Heart right ventricle (tissue), 16 donors: ENCODE results near the gene OSBPL6. TPM values are rescaled to one million over a fixed set of nuclear protein-coding genes. Genes with fewer than 3 reads are reported as not detected.
A peak's percentile ranks its signal among the peaks of the same experiment; 100 is the strongest.

Experiments
- ATAC-seq, 8 donors: fragments of 200-7000 bp; cut with Tn5 transposase; one replicate each; pipeline ENCODE4 v1.9.1; 2020; ENCODE audit warnings: mild to moderate bottlenecking in 8 of 8, moderate library complexity in 8 of 8, moderate number of reproducible peaks in 1 of 8
- DNase-seq, 2 donors: peaks; one replicate each; pipeline ENCODE4 v3.0.0-alpha.2; 2020
- H3K27ac ChIP-seq, 10 donors: fragments of 200-600 bp; sonication (generic) in 2 of 10; one replicate each; pipeline versions ENCODE4 v1.5.0 to v1.8.0; 2020 to 2022; ENCODE audit warnings: mild to moderate bottlenecking in 3 of 10
- H3K27me3 ChIP-seq, 7 donors: fragments of 200-600 bp; one replicate each; pipeline ENCODE4 v1.8.0; 2021 to 2022; ENCODE audit warnings: mild to moderate bottlenecking in 2 of 7
- H3K36me3 ChIP-seq, 9 donors: fragments of 200-600 bp; sonication (generic) in 1 of 9; one replicate each; pipeline versions ENCODE4 v1.5.0 to v1.8.0; 2020 to 2022; ENCODE audit warnings: mild to moderate bottlenecking in 2 of 9
- H3K4me1 ChIP-seq, 9 donors: fragments of 200-600 bp; sonication (generic) in 1 of 9; one replicate each; pipeline versions ENCODE4 v1.5.0 to v1.8.0; 2020 to 2022; ENCODE audit warnings: mild to moderate bottlenecking in 4 of 9
- H3K4me3 ChIP-seq, 10 donors: fragments of 200-600 bp; sonication (generic) in 2 of 10; one replicate each; pipeline versions ENCODE4 v1.5.0 to v1.8.0; 2020 to 2022; ENCODE audit warnings: mild to moderate bottlenecking in 7 of 10, moderate library complexity in 2 of 10
- H3K9me3 ChIP-seq, 11 donors: fragments of 200-600 bp in 10 of 11; sonication (generic) in 2 of 11; one replicate each; pipeline versions ENCODE4 v1.5.0 to v1.8.0; 2013 to 2022; ENCODE audit warnings: mild to moderate bottlenecking in 2 of 11, control low read depth in 1 of 11, moderate library complexity in 1 of 11
- CTCF ChIP-seq, 9 donors: fragments of 200-600 bp; sonication (generic) in 2 of 9; IDR thresholded peaks; one replicate each; pipeline versions ENCODE4 v1.5.0 to v1.8.0; 2021 to 2022; ENCODE audit warnings: antibody characterized with exemption in 9 of 9, mild to moderate bottlenecking in 5 of 9, moderate library complexity in 1 of 9
- WGBS, 2 donors: extraction: QIAGEN DNeasy Blood & Tissue Kit; methylation state at CpG; one replicate each; pipeline ENCODE4 v1.1.7; 2013; ENCODE audit warnings: inconsistent platforms in 1 of 2; 5-methylcytosine and 5-hydroxymethylcytosine counted together
- intact Hi-C, 10 donors: fragments of 100-400 bp; cut with DNase I; formaldehyde crosslinking; loops; one replicate each; pipeline versions ENCODE4 v1.11.1 to v1.14.2; 2022
- polyA plus RNA-seq, 2 donors: library from polyadenylated mRNA; stranded (reverse); fragments of 200-250 nt; gene quantifications; one replicate each; pipeline ENCODE4 v1.2.3, GENCODE V29; 2013
- total RNA-seq, 10 donors: library from RNA; stranded (reverse); fragmentation: NEBNext Ultra II Directional in 3 of 10; extraction: Animal tissue kit (Norgen Biotek cat#: 25700) in 3 of 10; gene quantifications; one replicate each; pipeline versions ENCODE4 v1.2.1 to v1.2.4, GENCODE V29; 2021 to 2023
- donor health status: Arrhythmogenic right ventricular cardiomyopathy.
- donor health status: ischemic (EF 13 %, LVEDD 7.1; RV severe dilation, severe dysfunction).
- donor health status: healthy with polysubstance abuse.
- donor health status: DM: no; HTN: yes; CAD: no.
- donor health status: DM: no; HTN: no; CAD: no.
- donor health status: ischemic (EF 25% LVEDD 6.9; RV normal size, moderate dysfunction).
- donor health status: ischemic (EF 25% LVEDD 5.7; RV mildly dilated, moderate dysfunction).
- donor health status: healthy.
- donor health status: DM: yes; HTN: yes; CAD: no.
- donor health status: Ischemic cardiomyopathy.
- donor health status: ischemic (EF 35%, LVEDD 5.7; RV mildly dilated, moderate dysfunction).
- donor health status: nonischemic (EF 11% LVEDD 7.7; RV severe dilation, severe dysfunction).
- donor health status: DM: yes; HTN: yes; CAD: no.
- donor health status: PGD.
- donor health status: ischemic (EF 29% LVEDD 5.4; RV normal size, mild dysfunction).
- donor health status: nonischemic (EF 23%, LVEDD 6.1; RV moderate dilation, normal function).

OSBPL6 gene
- total and polyA plus RNA-seq, 12 donors: 1.1 to 8.0 (median 4.4) TPM

DNA sequence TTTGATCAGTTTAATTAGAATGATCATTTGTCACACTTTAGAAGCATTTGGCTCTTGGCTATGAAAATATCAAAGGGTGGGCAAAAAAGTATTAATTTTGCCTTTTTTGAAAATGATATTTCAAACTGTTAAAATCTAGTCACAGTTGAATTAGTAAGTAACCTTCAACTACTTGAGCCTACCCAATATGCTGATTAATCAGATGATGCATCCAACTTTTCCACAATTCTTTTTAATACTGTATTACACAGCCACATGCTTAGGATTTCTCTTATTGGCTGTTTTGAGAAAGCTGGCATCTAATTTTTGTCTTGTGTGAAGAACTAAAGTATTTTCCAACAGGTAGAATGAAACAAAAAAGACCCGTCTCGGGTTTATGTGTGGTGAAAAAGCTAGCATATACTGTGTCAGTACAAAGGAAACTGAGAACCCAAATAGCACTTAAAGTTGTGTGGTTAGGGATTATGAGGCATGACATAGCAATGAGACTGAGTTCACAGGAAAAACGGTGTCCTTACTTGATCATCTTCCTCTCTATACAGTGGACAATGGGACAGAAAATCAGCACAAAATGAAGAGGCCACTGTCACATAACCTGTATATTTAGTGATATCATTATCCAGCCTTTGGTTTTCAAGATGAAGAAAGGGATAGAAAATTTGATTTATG lies 11.7 kb downstream of the OSBPL6 start:
- Histone ChIP-seq H3K4me3 (no peak overlapping the region), H3K9me3 (no peaks in the 10 kb centered on the region), H3K36me3 (no peaks in the 10 kb centered on the region), H3K27ac (no peak overlapping the region), H3K27me3 (no peaks in the 10 kb centered on the region), H3K4me1 (peaks cover 0 to 5% (median 0%) of the 10 kb centered on the region in 9 donors)
- no peak for DNase-seq
- ATAC-seq: no peak
- TF ChIP-seq CTCF (IDR thresholded peaks at IDR 0.05): no peak
- WGBS, 2 donors: 88 to 95% methylated on average over 3 of the region's 3 CpGs
- intact Hi-C loops: loop anchor here in 1 of 10 donors (5.0 kb wide), 1 partner anchor 74 kb away; no protein-coding TSS in a partner anchor

DNA sequence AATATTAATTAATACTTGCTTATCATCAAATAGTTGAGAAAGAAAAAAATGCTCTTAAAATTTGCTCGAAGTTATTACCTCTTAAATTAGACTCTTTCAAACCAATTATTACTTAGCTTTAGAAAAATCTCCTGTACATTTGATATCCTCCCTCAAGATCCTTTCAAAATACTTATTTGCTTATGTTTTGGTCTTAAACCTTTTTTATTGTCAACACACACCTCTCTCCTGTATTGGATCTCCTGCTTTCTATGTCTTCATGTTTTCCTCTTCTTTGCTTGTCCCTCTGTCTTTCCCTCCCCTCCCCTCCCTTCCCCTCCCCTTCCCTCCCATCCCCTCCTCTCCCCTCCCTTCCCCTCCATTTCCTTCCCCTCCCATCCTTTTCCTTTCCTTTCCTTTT lies 14.0 kb downstream of the OSBPL6 start:
- Histone ChIP-seq H3K27ac (no peak overlapping the region), H3K4me1 (peaks cover 0 to 5% (median 0%) of the 10 kb centered on the region in 9 donors), H3K36me3 (no peaks in the 10 kb centered on the region), H3K4me3 (no peak overlapping the region), H3K27me3 (no peaks in the 10 kb centered on the region), H3K9me3 (no peaks in the 10 kb centered on the region)
- no peak for TF ChIP-seq CTCF (IDR thresholded peaks at IDR 0.05)
- intact Hi-C loops: loop anchor here in 1 of 10 donors (5.0 kb wide), 1 partner anchor 76 kb away; no protein-coding TSS in a partner anchor
- DNase-seq (no peak), ATAC-seq (no peak)
- WGBS, 2 donors: 95 to 100% methylated on average over 1 of the region's 1 CpG

DNA sequence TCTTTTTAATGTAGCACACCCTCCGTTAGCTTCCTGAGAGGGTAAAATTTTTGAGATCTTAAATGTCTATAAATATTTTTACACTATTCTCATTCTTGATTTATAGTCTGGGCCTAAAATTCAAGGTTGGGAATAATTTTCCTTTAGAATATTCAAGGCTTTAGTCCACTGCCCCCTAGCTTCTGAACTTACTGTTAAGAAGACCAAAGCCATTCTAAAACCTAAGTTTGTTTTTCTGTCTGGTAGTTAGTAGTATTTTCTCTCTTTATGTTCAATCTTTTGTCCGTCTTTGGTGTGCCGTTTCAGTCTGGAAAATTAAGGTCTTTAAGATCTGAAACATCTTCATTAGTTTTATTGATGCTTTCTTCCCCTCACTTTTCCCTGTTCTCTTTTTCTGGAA lies 14.5 kb downstream of the OSBPL6 start:
- Histone ChIP-seq H3K4me3 (no peak overlapping the region), H3K36me3 (no peaks in the 10 kb centered on the region), H3K4me1 (peaks cover 0 to 5% (median 0%) of the 10 kb centered on the region in 9 donors), H3K27ac (no peak overlapping the region), H3K27me3 (no peaks in the 10 kb centered on the region), H3K9me3 (no peaks in the 10 kb centered on the region)
- 85 to 86% methylated on average over 3 of the region's 3 CpGs for WGBS, 2 donors
- ATAC-seq: no peak
- peak in 7 of 9 donors; percentile 20 to 52 (median 29) for TF ChIP-seq CTCF (IDR thresholded peaks at IDR 0.05)
- intact Hi-C loops: loop anchor here in 1 of 10 donors (5.0 kb wide), 1 partner anchor 77 kb away; no protein-coding TSS in a partner anchor
- no peak for DNase-seq

DNA sequence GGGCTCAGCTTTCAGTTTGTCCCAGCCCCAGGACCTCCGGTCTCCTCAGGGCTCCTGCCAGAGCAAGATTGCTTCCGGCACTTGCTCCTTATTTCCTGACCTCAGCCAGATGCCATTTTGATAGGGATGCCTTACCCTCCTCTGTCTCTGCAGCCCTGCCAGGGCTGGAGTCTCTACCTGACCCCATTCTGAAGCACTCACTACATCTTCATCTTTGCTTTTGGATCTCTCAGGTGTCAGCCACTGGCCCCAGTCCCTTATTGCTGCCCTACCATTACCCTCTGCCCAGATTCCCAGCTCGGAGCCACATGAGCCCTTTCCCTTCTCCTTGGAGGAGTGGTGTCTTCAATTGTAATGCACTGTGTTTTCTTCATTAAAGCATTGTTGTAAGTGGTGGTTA lies 17.1 kb downstream of the OSBPL6 start:
- Histone ChIP-seq H3K4me3 (no peak overlapping the region), H3K9me3 (no peaks in the 10 kb centered on the region), H3K27me3 (no peaks in the 10 kb centered on the region), H3K4me1 (no peaks in the 10 kb centered on the region), H3K27ac (no peak overlapping the region), H3K36me3 (no peaks in the 10 kb centered on the region)
- DNase-seq (no peak), ATAC-seq (no peak)
- no peak for TF ChIP-seq CTCF (IDR thresholded peaks at IDR 0.05)
- intact Hi-C loops: no loop called here
- WGBS, 2 donors: 72 to 76% methylated on average over 3 of the region's 3 CpGs
